Small intestine (tissue), 7 donors: ENCODE results near the gene KIF21A. TPM values are rescaled to one million over a fixed set of nuclear protein-coding genes. Genes with fewer than 3 reads are reported as not detected.

Source experiments
- DNase-seq, 2 donors: peaks; one replicate each; pipeline versions ENCODE4 v3.0.0 to v3.0.0-alpha.2; 2013
- FAIRE-seq: peaks from 2 replicates; lab custom pipeline; 2012; peaks lifted over from hg19 to GRCh38; lab: Jason Lieb, UNC
- H3K27ac ChIP-seq, 3 donors: one replicate each; pipeline ENCODE4 v1.5.1; 2013; ENCODE audit warnings: low read length in 2 of 3, mild to moderate bottlenecking in 2 of 3, control low read depth in 1 of 3, inconsistent platforms in 1 of 3, low read depth in 1 of 3, moderate library complexity in 1 of 3
- H3K27me3 ChIP-seq, 3 donors: one replicate each; pipeline ENCODE4 v1.6.1; 2013; ENCODE audit warnings: low read length in 3 of 3, inconsistent platforms in 1 of 3; ENCODE audit not compliant: control insufficient read depth in 3 of 3, insufficient read depth in 3 of 3
- H3K36me3 ChIP-seq, 3 donors: one replicate each; pipeline ENCODE4 v1.6.1; 2013; ENCODE audit warnings: low read length in 3 of 3, inconsistent platforms in 1 of 3, low read depth in 1 of 3, mild to moderate bottlenecking in 1 of 3, moderate library complexity in 1 of 3; ENCODE audit not compliant: control insufficient read depth in 3 of 3, insufficient read depth in 2 of 3
- H3K4me1 ChIP-seq, 3 donors: one replicate each; pipeline ENCODE4 v1.6.1; 2013; ENCODE audit warnings: low read length in 2 of 3, inconsistent platforms in 1 of 3, low read depth in 1 of 3, mild to moderate bottlenecking in 1 of 3, moderate library complexity in 1 of 3; ENCODE audit not compliant: control insufficient read depth in 3 of 3, insufficient read depth in 2 of 3
- H3K4me3 ChIP-seq, 3 donors: one replicate each; pipeline ENCODE4 v1.5.1; 2013; ENCODE audit warnings: low read length in 3 of 3, control low read depth in 1 of 3, inconsistent platforms in 1 of 3, low read depth in 1 of 3, mild to moderate bottlenecking in 1 of 3, moderate library complexity in 1 of 3
- H3K9me3 ChIP-seq, 2 donors: one replicate each; pipeline ENCODE4 v1.6.1; 2013; ENCODE audit warnings: low read depth in 1 of 2, low read length in 1 of 2; ENCODE audit not compliant: control insufficient read depth in 2 of 2, insufficient read depth in 1 of 2
- WGBS, 3 donors: extraction: QIAGEN DNeasy Blood & Tissue Kit; methylation state at CpG; one replicate each; pipeline ENCODE4 v1.1.7; 2013; 5-methylcytosine and 5-hydroxymethylcytosine counted together
- polyA plus RNA-seq, 4 donors: library from polyadenylated mRNA; stranded (reverse) in 3 of 4; unstranded in 1 of 4; fragments of 200-250 nt in 3 of 4; fragments of 120-200 nt in 1 of 4; gene quantifications; one replicate each; pipeline versions ENCODE4 v1.2.1 to v1.2.3, GENCODE V29; 2013
- donor health status: healthy with polysubstance abuse.
- donor health status: control.
- donor health status: control.
- donor health status: Bipolar disorder and iron deficiency.
- donor health status: healthy.

The KIF21A gene
- polyA plus RNA-seq, 4 donors: 15.2 to 21.6 (median 21.3) TPM

DNA sequence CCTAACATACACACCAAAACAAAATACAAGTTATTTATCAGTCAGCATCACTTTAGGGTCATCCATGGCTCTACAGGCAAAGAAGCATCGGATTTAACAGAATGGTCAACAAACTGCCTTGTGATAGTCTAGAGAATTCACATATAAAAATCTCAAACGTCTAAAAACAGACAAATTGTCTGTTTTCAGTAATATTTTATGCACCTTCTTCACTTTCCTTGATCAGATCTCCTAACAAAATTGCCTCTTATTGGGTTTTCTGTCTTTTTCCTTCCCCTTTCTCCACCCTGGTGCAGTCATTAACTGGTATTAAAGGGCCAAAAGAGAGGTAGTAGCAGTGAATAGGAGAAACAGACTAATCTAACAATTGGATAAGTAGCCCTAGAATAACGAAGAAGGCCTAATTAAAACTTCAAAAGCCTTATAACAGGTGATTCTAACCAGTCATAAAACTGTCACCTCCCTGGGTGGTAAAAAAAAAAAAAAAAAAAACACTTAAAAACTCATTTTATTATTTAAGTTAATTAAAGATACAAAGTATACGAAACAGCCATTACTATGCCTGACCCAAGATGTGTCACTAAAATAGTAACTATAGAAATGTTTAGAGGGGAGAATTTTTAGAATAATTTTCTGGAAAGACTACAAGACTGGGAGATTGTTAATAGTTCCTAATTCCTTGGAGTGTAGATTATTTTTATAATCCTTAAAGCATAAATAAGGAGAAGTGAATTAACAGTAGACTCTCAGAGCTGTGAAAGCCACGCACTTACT is 1.5 kb downstream of the KIF21A start:
- Histone ChIP-seq H3K27ac (peak overlapping the region in 1 of 3 donors; percentile 86), H3K36me3 (no peaks in the 10 kb centered on the region), H3K9me3 (no peaks in the 10 kb centered on the region), H3K27me3 (no peaks in the 10 kb centered on the region), H3K4me1 (peaks cover 0 to 14% (median 0%) of the 10 kb centered on the region in 3 donors), H3K4me3 (peak overlapping the region in 2 of 3 donors; percentile 74 to 99)
- DNase-seq (peak in 1 of 2 donors; percentile 3), FAIRE-seq (no peak)
- 35 to 59% (median 45%) methylated on average over 5 of the region's 5 CpGs for WGBS, 3 donors

DNA sequence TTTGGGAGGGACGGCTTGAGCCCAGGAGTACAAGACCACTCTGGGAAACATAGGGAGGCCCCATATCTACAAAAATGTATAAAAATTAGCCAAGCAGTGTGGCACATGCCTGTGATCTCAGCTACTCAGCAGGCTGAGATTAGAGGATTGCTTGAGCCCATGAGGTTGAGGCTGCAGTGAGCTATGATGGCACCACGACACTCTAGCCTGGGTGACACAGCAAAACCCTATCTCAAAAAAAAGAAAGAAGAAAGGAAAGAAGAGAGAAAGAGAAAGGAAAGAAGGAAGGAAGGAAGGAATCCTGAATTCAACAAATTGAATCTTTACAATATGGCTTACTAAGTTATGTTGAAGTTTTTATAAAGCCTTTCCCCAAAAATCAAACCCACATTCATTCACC is 2.1 kb downstream of the KIF21A start:
- DNase-seq: peak in 1 of 2 donors; percentile 8
- no peaks in the 10 kb centered on the region for H3K36me3 ChIP-seq
- no peak for FAIRE-seq
- H3K4me3 ChIP-seq: no peak overlapping the region
- WGBS, 3 donors: 89 to 93% (median 92%) methylated on average over 2 of the region's 2 CpGs
- no peaks in the 10 kb centered on the region for H3K9me3 ChIP-seq
- no peaks in the 10 kb centered on the region for H3K27me3 ChIP-seq
- no peak overlapping the region for H3K27ac ChIP-seq
- H3K4me1 ChIP-seq: peaks cover 0 to 14% (median 0%) of the 10 kb centered on the region in 3 donors

DNA sequence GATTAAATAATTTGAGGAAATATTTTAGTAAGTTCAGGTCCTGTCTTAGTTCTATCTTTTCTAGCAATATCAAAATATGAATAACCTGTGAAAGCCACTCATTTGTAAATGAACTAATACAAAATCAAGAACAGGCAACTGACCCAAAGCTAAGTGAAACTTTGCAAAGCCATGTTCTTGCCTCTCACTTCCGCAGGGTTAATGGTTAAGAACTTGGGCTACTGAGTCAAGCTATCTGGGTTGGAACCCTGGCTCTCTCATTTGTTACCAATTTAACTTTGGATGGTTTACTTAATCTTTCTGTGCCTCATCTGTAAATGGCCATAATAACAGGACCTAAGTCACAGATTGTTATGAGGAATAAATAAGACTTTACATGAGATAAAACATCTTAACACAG is 2.8 kb downstream of the KIF21A start:
- H3K27me3 ChIP-seq: no peaks in the 10 kb centered on the region
- H3K36me3 ChIP-seq: no peaks in the 10 kb centered on the region
- FAIRE-seq (no peak), DNase-seq (no peak)
- H3K4me1 ChIP-seq: peaks cover 0 to 14% (median 0%) of the 10 kb centered on the region in 3 donors
- no peak overlapping the region for H3K4me3 ChIP-seq
- WGBS, 3 donors: 97 to 100% (median 100%) methylated on average over 1 of the region's 1 CpG
- H3K27ac ChIP-seq: no peak overlapping the region
- H3K9me3 ChIP-seq: no peaks in the 10 kb centered on the region

DNA sequence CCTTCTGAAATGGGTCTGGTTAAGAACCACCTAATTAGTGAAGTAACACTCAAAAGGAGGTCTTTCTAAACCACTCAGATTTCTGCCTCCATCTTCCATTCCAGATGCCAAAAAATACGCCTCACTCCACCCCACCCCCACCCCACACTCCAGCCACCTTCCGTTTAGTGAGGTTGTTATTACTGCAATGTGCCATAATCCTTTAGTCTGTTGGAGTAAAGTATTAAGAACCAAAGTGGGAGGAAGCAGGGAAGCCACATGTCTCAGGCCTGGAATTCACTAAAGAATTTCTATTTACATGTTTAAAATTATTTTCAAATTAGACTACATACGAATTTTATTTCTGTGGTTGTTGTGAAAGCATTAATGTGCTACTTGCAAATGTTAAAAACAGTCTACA is 7.4 kb downstream of the KIF21A start:
- H3K4me1 ChIP-seq: no peaks in the 10 kb centered on the region
- H3K27me3 ChIP-seq: no peaks in the 10 kb centered on the region
- no peak for DNase-seq
- no peak overlapping the region for H3K4me3 ChIP-seq
- no peak overlapping the region for H3K27ac ChIP-seq
- H3K36me3 ChIP-seq: no peaks in the 10 kb centered on the region
- no peaks in the 10 kb centered on the region for H3K9me3 ChIP-seq
- 82 to 92% (median 91%) methylated on average over 3 of the region's 3 CpGs for whole genome bisulfite sequencing, 3 donors
- FAIRE-seq: no peak

DNA sequence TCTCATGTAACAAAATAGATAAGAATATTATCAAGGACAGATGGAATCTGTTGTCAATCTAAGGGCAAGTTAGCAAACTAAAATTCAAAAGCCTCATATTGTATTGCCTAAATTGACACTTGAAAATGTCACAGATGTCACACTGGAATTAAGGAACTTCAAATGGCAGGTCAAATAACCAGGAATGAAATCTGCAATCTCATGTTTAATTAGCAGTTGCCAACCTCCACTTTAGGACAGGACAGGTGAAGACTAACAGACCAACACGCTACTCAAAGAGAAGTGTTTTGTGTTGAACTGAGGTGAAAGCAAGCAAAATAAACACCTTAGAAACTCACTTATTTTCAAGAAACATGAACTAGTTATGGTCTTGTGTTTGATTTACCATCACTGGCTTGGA is 11.1 kb downstream of the KIF21A start:
- WGBS, 3 donors: 82 to 97% (median 82%) methylated on average over 1 of the region's 1 CpG
- H3K27ac ChIP-seq: no peak overlapping the region
- no peak for FAIRE-seq
- no peak overlapping the region for H3K4me3 ChIP-seq
- no peaks in the 10 kb centered on the region for H3K27me3 ChIP-seq
- H3K36me3 ChIP-seq: no peaks in the 10 kb centered on the region
- DNase-seq: no peak
- H3K9me3 ChIP-seq: no peaks in the 10 kb centered on the region
- H3K4me1 ChIP-seq: no peaks in the 10 kb centered on the region

DNA sequence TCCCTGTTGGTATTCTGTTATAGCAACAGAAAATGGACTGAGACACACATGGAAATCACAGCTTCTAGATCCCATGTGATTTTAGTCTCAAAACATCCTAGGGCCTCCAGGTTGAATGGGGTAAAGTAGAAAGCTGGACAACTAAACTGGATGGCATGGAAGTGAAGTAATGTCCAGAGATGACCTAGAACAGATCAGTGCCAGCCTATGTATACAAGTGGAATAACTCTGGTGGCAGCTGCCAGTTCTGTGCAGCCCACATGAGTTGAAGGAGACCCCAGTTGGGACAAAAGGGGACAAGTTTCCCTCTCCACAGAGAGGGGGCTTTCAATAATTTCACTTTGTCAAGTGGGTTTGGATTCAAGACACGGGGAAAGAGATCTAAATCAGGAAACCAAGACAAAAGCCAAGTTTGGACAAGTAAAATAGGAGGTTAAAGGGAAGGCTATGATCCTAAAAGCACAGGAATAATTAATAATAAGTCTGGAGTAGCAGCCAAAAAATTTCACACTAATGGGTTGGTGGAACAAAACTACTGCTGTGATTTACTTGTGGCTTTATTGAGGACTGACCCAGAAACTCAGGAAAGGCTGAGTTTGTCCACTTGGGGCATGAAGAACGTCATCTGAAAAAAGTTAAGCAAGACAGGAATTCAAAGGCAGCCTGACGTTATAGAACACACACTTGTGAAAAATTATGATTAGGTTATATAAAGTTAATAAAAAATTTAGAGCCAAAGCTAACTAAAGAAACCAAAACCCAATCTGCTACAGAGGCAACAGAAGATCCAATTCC is 11.7 kb downstream of the KIF21A start:
- Histone ChIP-seq H3K27me3 (no peaks in the 10 kb centered on the region), H3K4me3 (no peak overlapping the region), H3K9me3 (no peaks in the 10 kb centered on the region), H3K36me3 (no peaks in the 10 kb centered on the region), H3K4me1 (no peaks in the 10 kb centered on the region), H3K27ac (no peak overlapping the region)
- DNase-seq (no peak), FAIRE-seq (no peak)
- WGBS, 3 donors: 68 to 81% (median 76%) methylated on average over 3 of the region's 3 CpGs

DNA sequence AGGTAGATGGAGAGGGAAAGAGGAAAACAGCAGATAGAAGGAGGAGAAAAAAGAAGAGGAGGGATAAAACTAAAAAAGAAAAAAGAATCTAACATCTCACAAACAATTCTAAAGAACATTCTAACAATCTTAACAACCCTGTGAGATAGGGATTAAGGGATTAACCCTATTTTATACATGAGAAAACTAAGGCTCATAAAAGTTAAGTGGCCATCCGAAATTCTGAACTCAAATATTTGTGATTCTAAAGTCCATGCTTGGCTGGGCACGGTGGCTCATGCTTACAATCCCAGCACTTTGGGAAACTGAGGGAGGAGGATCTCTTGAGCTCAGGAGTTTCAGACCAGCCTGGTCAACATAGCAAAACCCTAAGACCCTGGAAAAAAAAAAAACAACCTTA is 13.1 kb downstream of the KIF21A start:
- no peak overlapping the region for H3K27ac ChIP-seq
- no peaks in the 10 kb centered on the region for H3K27me3 ChIP-seq
- DNase-seq: no peak
- no peaks in the 10 kb centered on the region for H3K9me3 ChIP-seq
- no peaks in the 10 kb centered on the region for H3K36me3 ChIP-seq
- H3K4me1 ChIP-seq: no peaks in the 10 kb centered on the region
- H3K4me3 ChIP-seq: no peak overlapping the region
- 26 to 55% (median 48%) methylated on average over 2 of the region's 2 CpGs for WGBS, 3 donors
- FAIRE-seq: no peak

DNA sequence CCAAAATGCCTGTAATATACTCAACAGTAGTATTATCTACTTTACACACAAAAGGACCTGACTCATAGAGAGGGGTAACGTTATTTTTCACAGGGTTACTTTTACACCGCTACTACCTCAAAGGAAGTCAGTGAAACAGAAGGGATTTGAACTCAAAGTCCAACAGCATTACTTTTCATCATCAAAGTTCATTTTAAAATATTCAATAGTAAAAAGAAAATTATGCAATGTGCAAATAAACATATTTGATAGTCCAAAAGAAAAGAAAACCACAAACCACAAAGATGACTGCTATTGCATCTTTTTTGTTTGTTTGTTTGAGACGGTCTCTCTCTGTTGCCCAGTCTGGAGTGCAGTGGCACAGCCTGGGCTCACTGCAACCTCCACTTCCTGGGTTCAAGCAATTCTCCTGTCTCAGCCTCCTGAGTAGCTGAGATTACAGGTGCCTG is 15.5 kb downstream of the KIF21A start:
- no peaks in the 10 kb centered on the region for H3K27me3 ChIP-seq
- no peaks in the 10 kb centered on the region for H3K9me3 ChIP-seq
- H3K4me1 ChIP-seq: no peaks in the 10 kb centered on the region
- no peaks in the 10 kb centered on the region for H3K36me3 ChIP-seq
- H3K27ac ChIP-seq: no peak overlapping the region
- WGBS, 3 donors: 64 to 74% (median 71%) methylated on average over 3 of the region's 3 CpGs
- FAIRE-seq: no peak
- DNase-seq: no peak
- H3K4me3 ChIP-seq: no peak overlapping the region
